Tibial nerve (tissue), 3 donors: Measurements from ENCODE around the gene ECPAS.

Source experiments
- POLR2A ChIP-seq, 2 donors: fragments of 450-650 bp; IDR thresholded peaks; one replicate each; pipeline ENCODE4 v1.6.1; 2017; ENCODE audit warnings: antibody characterized with exemption in 2 of 2, mild to moderate bottlenecking in 2 of 2, moderate library complexity in 2 of 2
- TF ChIP-seq, protein P1 (sequence below), 5 experiments: fragments of 200-600 bp in 3 of 5; fragments of 450-650 bp in 2 of 5; sonication (generic) in 3 of 5; IDR thresholded peaks; one replicate each; pipeline ENCODE4 v1.5.1; 2016 to 2019; ENCODE audit warnings: antibody characterized with exemption in 5 of 5, mild to moderate bottlenecking in 3 of 5, moderate library complexity in 2 of 5

DNA sequence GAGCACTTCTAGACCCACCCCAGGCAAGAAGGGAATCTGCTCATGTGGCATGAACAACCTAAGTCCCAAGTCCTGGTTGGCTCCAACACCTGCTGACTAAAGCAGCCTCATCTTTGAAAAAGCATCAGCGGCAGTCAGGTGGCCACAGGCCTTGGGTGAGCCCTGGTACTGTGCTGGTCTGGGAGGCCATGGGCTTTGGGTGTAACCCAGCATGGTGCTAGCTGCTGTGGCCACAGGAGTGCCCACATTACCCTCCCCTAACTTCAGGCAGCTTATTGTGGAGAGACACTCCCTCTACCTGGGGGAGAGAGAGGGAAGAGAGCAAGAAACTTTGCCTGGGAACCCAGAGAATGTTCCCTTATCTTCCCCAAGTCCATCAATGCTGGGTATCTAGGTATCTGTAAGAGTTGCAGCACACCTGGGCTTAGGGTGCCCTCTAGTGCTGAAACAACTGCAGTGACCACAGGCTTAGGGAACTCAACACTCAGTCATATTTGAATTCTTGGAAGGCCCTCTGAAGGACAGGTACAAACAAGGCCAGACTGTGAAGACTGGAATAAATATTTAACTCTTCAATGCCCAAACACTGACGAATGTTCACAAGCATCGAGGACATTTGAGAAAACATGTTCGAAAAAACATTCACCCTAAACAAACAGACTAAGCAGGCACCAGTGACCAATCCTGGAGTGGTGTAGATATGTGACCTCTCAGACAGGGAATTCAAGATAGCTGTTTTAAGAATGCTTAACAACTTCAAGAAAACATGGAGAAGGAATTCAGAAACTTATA, 84.2 kb downstream of the ECPAS start:
- TF ChIP-seq, protein P1, sequence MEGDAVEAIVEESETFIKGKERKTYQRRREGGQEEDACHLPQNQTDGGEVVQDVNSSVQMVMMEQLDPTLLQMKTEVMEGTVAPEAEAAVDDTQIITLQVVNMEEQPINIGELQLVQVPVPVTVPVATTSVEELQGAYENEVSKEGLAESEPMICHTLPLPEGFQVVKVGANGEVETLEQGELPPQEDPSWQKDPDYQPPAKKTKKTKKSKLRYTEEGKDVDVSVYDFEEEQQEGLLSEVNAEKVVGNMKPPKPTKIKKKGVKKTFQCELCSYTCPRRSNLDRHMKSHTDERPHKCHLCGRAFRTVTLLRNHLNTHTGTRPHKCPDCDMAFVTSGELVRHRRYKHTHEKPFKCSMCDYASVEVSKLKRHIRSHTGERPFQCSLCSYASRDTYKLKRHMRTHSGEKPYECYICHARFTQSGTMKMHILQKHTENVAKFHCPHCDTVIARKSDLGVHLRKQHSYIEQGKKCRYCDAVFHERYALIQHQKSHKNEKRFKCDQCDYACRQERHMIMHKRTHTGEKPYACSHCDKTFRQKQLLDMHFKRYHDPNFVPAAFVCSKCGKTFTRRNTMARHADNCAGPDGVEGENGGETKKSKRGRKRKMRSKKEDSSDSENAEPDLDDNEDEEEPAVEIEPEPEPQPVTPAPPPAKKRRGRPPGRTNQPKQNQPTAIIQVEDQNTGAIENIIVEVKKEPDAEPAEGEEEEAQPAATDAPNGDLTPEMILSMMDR (IDR thresholded peaks at IDR 0.05): peak in 1 of 5 experiments; percentile 7
- TF ChIP-seq POLR2A (IDR thresholded peaks at IDR 0.05): no peak
